Activated CD4-positive, CD25-positive, alpha-beta regulatory T cell treated with anti-CD3 and anti-CD28 coated beads, Interleukin-2, amount 50 U/mL, for 72 hours (primary cell): ENCODE data around the gene LNPK.
A peak's percentile ranks its signal among the peaks of the same experiment; 100 is the strongest.
"Not testable (repeated sequence)": the region's sequence is repeated elsewhere in the genome, so short reads cannot be mapped to it uniquely, and the experiment has no call there.

Source experiments
- DNase-seq: peaks from one replicate; pipeline ENCODE4 v3.0.0; 2021

Gene LNPK

GRCh38 chr2:176001916-176002687, at the start of gene LNPK:
Gene LNPK (minus strand): TSS chr2:176002267. CDS start chr2:175995584, 6,683 bp downstream.
- peak; percentile 92 for DNase-seq

DNA sequence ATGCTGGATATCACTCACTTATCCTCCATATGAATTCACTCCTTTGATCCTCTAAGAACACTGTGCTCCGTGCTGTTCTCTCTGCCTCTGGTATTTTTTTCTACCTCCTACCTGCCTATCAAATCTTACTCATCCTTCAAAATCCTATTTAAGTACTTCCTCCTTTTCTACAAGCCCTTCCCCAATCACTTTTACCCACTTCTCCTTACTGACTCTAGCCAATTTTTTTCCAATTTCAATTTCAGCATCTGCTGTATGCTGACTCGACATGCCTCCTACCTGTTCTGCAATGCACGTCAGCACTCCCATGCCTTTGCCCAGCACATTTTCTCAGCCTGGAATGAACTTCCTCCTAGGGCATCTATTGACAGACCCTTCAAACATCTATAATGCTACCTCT, 37.3 kb upstream of the LNPK start:
- no peak for DNase-seq

GRCh38 chr2:176038694-176039093, 36.6 kb upstream of the LNPK start:
- DNase-seq, result no peak

DNA sequence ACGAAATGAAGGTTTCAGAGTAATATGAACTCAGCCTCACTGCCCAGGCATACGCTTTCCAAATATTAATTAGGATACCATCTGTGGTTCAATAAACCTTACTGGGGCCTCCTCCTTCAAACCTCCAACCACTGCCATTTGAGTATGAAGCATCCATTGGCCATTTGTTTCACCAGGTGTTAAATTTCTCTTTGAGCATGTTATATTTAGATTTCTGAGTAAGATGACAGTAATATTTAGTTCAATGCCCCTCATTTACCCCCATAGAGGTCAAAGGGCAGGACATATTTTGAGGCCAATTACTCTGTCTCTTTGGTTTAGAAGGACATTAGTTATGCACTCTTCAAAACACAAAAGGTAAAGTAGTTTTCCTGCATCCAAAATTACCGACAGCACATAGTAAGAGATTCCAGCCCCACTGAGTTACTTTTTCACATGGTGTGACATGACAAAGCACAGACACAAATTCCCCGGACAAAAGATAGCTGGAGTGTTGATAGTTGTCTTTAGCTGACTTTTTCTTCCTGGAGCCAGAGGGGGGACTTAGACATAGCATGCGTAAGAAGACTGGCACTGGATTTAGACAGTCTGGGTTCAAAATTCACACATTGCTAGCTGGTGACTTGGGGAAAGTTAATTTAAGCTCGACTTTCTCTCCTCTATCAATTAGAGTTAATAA, 33.1 kb upstream of the LNPK start:
- no peak for DNase-seq

- no peak for DNase-seq
Observed at GRCh38 chr2:176027806-176028205, 25.7 kb upstream of the LNPK start.

GRCh38 chr2:176025932-176026331, 23.9 kb upstream of the LNPK start:
- no peak for DNase-seq

DNA sequence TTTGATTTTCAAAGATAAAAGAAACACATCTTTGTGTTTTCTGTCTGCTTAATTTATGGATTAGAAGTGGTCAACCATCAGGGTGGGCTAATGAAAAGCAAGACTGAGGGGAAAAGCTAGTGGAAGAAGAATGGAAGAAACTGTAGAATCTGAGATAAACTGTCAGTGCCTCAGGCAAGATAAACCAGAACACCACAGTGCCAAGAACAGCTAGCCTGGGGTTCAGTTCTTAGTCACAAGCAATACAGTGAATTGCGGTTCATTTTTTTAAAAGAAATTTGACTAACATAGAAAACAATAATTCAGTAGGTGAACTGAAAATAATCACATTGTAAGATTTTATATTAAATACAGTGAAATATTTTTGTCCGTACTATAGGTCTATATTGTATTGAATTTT, 22.0 kb upstream of the LNPK start:
- no peak for DNase-seq

- no peak for DNase-seq
Observed at GRCh38 chr2:176022048-176022447, 20.0 kb upstream of the LNPK start.

- DNase-seq, result no peak
Observed at GRCh38 chr2:176020400-176020799, 18.3 kb upstream of the LNPK start.

DNA sequence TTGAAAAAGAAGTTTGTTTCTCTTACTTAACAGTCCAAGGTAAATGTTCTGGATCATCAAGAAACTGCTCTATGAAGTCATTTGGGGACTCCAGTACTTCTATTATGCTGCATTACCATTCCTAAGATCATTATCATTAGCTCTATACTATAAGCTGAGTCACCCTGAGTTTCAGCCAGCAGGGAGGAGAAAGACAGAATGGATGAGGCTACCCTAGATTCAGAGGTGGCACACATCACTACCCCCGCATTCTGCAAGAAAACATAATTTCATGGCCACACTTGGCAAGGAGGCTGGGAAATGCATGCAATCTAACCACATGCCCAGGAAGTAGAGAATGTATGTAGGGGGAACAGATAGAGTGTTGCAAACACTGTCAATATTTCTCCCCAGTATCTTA, 16.6 kb upstream of the LNPK start:
- DNase-seq, result no peak

GRCh38 chr2:176009445-176009844, 7.4 kb upstream of the LNPK start:
- no peak for DNase-seq

DNA sequence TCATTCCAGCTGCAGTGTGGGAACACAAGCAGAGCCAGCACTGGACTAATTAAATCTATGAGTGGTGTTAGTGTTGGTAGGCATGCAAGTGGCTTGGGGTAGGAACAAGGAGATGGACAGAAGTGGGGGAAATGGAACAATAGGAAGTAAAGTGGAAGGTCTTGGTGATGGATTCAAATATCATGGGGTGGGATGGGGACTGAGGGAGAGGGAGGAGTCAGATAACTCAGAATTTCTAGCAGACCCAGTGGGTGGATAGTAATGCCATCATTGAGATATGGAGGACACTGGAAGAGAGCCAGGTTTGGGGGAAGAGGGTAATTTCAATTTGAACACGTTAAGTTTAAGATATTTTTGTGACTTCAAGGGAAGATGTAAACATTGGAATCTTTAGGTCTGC, 2.9 kb upstream of the LNPK start:
- no peak for DNase-seq

DNA sequence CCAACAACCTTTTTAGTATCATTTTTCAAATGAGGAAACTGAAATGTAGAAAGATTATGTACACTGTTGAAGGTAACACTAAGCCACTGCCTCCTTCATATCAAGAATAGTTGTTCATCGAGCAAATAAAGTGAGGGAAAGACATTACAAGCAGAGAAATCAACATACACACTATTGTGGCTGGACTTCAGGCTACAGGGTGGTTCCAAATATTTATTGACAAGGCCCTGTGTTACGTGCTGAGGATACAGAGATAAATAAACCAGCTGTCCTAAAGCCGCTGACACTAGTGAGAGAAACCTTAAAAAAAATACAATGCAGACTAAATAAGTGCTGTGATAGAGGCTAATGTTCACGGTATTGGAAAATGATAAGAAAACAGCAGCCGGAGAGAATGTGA, 1.9 kb upstream of the LNPK start:
- no peak for DNase-seq

DNA sequence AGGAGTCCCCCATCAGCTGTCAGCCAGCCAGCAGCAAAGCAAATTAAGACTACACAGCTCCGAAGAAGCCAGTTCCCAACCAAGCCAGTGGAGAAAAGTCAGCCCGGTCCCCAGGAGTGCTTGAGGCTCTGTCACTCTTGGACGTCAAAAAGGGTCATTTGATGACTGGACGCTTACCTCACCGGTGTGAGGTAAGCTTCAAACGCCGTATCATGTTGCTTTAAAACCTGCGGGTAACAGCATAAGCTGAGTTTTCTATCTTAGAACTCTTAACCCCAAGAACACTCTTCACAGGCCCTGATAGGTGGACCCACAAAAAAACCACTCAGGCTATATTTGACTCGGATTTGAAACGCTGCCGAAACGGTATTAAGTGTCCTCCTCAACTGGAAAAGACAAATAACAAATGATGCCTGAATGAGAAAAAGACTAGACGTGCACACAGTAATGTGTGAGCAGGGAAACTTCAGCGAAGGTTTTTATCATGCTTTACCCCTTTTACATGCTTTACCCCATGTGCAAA, 682 bp upstream of the LNPK start:
- DNase-seq, result no peak

GRCh38 chr2:176001281-176001915, 669 bp downstream of the LNPK start:
- DNase-seq, result peak; percentile 56

GRCh38 chr2:175999283-175999819, 2.7 kb downstream of the LNPK start:
- no peak for DNase-seq

- no peak for DNase-seq
Observed at GRCh38 chr2:175990099-175990498, 12.0 kb downstream of the LNPK start.

GRCh38 chr2:175987126-175987525, 14.9 kb downstream of the LNPK start:
- DNase-seq, result not testable (repeated sequence)

- DNase-seq, result no peak
Observed at GRCh38 chr2:175984846-175985245, 17.2 kb downstream of the LNPK start.

DNA sequence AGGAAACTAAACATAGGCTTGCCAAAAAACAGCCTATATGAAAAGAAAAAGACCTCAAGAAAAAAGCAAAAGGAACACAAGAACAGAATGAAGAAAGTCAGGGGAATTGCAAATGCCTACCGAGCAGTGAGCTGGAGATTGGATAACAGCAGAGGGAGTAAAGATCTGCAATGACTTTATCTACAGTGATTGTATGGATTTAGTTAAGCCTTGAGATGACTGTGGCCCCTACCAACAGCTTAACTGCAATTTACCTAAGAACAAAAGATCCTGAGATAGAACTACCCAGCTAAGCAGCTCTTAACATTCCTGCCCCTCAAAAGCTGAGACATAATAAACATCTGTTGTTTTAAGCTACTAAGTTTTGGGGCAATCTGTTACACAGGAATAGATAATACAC, 20.5 kb downstream of the LNPK start:
- DNase-seq, result no peak

GRCh38 chr2:175976391-175977157, 25.5 kb downstream of the LNPK start:
- no peak for DNase-seq

- no peak for DNase-seq
Observed at GRCh38 chr2:175973373-175973772, 28.7 kb downstream of the LNPK start.

- DNase-seq, result no peak
Observed at GRCh38 chr2:175966839-175967238, 35.2 kb downstream of the LNPK start.
